ENCODE data around the gene PRR5L.
A peak's percentile ranks its signal among the peaks of the same experiment; 100 is the strongest.
"Not testable (repeated sequence)": the region's sequence is repeated elsewhere in the genome, so short reads cannot be mapped to it uniquely, and the experiment has no call there.

Gene PRR5L

DNA sequence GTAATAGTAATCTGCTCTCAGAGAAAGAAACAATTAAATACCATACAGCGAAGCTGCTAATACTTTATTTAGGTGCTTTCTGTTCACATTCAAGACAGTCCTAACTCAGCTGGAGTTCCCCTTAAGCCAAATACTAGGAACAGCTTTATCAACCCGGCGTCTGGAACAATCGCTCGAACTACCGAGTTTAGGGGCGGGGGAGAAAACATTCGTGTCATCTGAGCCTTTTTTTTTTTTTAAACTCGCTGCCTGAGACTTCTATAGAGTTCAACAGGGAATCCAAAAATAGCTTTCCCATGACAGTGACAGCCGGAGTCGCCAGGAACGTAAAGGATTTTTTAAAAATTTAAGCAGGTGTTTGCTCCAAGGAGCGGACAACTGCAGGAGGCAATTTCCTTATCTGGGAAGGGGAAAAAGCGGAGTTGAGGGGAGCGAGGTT lies 213.1 kb downstream of the PRR5L start:
- TF ChIP-seq, protein P1, sequence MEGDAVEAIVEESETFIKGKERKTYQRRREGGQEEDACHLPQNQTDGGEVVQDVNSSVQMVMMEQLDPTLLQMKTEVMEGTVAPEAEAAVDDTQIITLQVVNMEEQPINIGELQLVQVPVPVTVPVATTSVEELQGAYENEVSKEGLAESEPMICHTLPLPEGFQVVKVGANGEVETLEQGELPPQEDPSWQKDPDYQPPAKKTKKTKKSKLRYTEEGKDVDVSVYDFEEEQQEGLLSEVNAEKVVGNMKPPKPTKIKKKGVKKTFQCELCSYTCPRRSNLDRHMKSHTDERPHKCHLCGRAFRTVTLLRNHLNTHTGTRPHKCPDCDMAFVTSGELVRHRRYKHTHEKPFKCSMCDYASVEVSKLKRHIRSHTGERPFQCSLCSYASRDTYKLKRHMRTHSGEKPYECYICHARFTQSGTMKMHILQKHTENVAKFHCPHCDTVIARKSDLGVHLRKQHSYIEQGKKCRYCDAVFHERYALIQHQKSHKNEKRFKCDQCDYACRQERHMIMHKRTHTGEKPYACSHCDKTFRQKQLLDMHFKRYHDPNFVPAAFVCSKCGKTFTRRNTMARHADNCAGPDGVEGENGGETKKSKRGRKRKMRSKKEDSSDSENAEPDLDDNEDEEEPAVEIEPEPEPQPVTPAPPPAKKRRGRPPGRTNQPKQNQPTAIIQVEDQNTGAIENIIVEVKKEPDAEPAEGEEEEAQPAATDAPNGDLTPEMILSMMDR (IDR thresholded peaks at IDR 0.05; ENCODE audit: low read depth, low read length, missing control alignments) = no peak
- Histone ChIP-seq H3K36me3 (replicated peaks) (no peaks in the 10 kb centered on the region), H3K27ac (peak overlapping the region; percentile 87), H3K4me3 (ENCODE audit: low read depth, low read length) (peak overlapping the region; percentile 98), H3K27me3 (replicated peaks) (no peaks in the 10 kb centered on the region)
- DNase-seq = peak; percentile 29
- in situ Hi-C loops (cut with HindIII; ENCODE audit: low pct_ligation_motif_present, low sequenced_read_pairs) = no loop called here

DNA sequence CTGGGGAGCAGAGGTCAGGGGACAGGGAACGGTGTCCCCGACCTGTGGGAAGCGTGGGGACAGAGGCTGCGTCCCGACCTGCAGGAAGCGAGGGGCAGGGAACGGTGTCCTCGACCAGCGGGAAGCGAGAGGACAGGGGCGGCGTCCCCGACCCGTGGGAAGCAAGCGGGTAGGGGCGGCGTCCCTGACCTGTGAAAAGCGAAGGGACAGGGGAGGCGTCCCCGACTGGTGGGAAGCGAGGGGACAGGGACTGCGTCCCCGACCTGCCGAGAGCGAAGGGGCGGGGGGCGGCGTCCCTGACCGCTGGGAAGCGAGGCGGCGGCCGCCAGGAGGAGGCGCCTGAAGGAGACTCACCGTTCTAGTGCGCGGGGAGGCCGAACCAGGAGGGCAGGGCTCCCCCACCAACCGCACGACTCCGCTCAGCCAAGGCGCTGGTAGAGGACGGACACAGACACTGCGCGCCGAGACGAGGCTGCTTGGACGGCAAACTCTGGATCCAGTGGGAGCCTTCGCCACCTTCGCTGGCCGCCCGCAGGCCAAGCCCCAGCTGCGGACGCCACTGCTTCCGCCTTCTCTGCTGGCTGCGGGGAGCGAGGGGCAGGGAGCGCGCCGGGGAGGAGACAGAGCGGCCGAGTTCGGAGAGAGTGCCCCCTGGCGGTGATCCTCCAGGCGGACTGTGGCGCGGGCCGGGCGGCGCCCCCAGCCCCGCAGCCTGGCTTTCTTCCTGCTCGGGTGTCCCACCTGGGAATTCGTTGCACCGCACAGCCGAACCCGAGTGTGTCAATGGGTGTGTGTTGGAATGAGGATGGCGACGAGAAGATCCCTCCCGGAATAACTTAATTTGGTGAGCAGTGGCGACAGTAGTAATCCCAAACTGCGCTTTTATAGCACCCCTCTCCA lies 213.9 kb downstream of the PRR5L start, which contains the start of gene TRAF6:
TSS of gene TRAF6 (minus strand) at position 579 of the 900 bp plus-strand sequence. CDS start 8,757 bp downstream, outside the sequence.
- in situ Hi-C loops (cut with HindIII; ENCODE audit: low pct_ligation_motif_present, low sequenced_read_pairs) = no loop called here
- Histone ChIP-seq H3K4me3 (ENCODE audit: low read depth, low read length) (peak within 1 kb of the TSS; percentile 98), H3K27ac (peak within 1 kb of the TSS; percentile 87), H3K36me3 (replicated peaks) (no peaks in the 10 kb centered on the region), H3K27me3 (replicated peaks) (no peaks in the 10 kb centered on the region)
- DNase-seq = peak; percentile 74
- TF ChIP-seq, protein P1 (IDR thresholded peaks at IDR 0.05; ENCODE audit: low read depth, low read length, missing control alignments) = peak; percentile 78

DNA sequence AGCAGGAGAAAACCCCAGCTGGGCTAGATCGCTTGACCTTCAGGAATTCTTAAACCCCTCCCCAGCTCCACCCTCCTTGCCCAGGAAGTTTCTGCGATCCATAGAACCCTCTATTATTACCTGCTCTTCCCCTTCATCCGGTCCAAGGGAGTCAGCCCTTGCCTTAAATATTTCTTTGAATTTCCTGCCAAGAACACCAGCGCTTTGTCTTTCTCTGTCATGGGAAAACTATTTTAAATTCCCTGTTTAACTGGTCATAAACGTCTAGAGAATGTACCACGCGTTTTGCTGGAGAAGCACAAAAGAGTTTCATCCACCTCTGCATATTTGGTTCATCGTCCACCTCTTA lies 214.5 kb downstream of the PRR5L start:
- no peaks in the 10 kb centered on the region for H3K27me3 ChIP-seq (replicated peaks)
- H3K36me3 ChIP-seq (replicated peaks) = no peaks in the 10 kb centered on the region
- TF ChIP-seq, protein P1 (IDR thresholded peaks at IDR 0.05; ENCODE audit: low read depth, low read length, missing control alignments) = no peak
- no peak for DNase-seq
- in situ Hi-C loops (cut with HindIII; ENCODE audit: low pct_ligation_motif_present, low sequenced_read_pairs) = no loop called here
- peak overlapping the region; percentile 87 for H3K27ac ChIP-seq
- peak overlapping the region; percentile 98 for H3K4me3 ChIP-seq (ENCODE audit: low read depth, low read length)

DNA sequence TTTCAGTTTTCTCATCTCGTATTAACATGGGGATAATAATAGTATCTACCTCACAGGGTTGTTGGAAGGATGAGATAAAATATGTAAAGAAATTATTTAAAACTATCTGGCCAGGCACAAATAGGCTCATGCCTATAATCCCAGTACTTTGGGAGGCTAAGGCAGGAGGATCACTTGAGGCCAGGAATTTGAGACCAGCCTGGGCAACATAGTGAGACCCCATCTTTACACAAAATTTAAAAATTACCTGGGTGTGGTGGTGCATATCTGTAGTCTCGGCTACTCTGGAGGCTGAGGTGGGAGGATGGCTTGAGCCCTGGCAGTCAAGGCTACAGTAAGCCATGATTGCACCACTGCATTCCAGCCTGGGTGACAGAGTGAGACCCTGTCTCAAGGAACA lies 215.0 kb downstream of the PRR5L start:
- H3K27ac ChIP-seq; H3K36me3 ChIP-seq (replicated peaks); H3K27me3 ChIP-seq (replicated peaks); DNase-seq; in situ Hi-C loops (cut with HindIII; ENCODE audit: low pct_ligation_motif_present, low sequenced_read_pairs); H3K4me3 ChIP-seq (ENCODE audit: low read depth, low read length): not testable (repeated sequence)

DNA sequence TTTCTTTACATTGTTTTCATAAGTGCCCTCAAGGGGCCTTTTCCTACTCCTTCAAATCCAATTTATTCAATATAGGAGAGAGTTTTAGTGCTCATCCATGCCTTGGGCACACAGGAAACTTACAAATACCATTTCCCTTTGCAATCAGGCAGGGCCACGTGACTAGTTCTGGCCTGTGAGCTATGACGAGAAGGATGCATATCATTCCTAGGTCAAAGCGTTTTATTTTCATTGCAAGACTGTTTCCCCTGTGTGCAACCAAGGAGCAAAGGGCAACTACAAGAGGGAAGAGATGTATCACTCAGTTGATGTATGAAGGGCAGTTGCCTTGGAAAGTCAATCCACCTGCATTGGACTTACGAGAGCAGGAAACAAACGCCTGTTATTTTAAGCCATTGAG lies 215.9 kb downstream of the PRR5L start:
- H3K36me3 ChIP-seq (replicated peaks) = no peaks in the 10 kb centered on the region
- no peak overlapping the region for H3K4me3 ChIP-seq (ENCODE audit: low read depth, low read length)
- H3K27ac ChIP-seq = no peak overlapping the region
- in situ Hi-C loops (cut with HindIII; ENCODE audit: low pct_ligation_motif_present, low sequenced_read_pairs) = no loop called here
- DNase-seq = peak; percentile 34
- TF ChIP-seq, protein P1 (IDR thresholded peaks at IDR 0.05; ENCODE audit: low read depth, low read length, missing control alignments) = no peak
- no peaks in the 10 kb centered on the region for H3K27me3 ChIP-seq (replicated peaks)

DNA sequence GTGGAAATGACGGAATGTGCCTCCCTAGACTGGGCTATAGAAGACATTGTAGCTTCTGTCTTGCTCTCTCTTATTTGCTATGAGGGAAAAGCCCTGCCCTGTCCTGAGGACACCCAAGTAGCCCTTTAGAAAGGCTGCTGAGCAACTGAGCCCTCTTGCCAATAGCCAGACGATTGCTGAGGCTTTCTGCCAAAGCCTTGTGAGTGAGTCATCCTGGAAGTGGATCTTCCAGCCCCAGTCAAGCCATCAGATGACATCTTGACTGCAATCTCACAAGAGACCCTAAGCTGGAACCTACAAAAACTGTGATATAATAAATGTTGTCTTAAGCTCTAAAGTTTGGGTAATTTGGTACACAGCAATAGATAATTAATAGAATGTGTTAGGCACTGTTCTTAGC lies 217.9 kb downstream of the PRR5L start:
- Histone ChIP-seq H3K27ac (no peak overlapping the region), H3K36me3 (replicated peaks) (no peaks in the 10 kb centered on the region), H3K4me3 (ENCODE audit: low read depth, low read length) (no peak overlapping the region), H3K27me3 (replicated peaks) (no peaks in the 10 kb centered on the region)
- TF ChIP-seq, protein P1 (IDR thresholded peaks at IDR 0.05; ENCODE audit: low read depth, low read length, missing control alignments) = no peak
- no peak for DNase-seq
- in situ Hi-C loops (cut with HindIII; ENCODE audit: low pct_ligation_motif_present, low sequenced_read_pairs) = no loop called here

Data from brain microvascular endothelial cell (primary cell).